GM18526 (cell line): ENCODE measurements around the gene ASTN2.

ENCODE experiments used
- POLR2A ChIP-seq: IDR thresholded peaks from 3 replicates; pipeline ENCODE4 v1.6.1; 2011; ENCODE audit not compliant: insufficient read length; ENCODE audit errors: extremely low read depth

Gene ASTN2

GRCh38 chr9:116952436-116952810 lies 462.4 kb downstream of the ASTN2 start:
- no peak for TF ChIP-seq POLR2A

- TF ChIP-seq POLR2A, result no peak
These were observed 463.0 kb downstream of the ASTN2 start for GRCh38 chr9:116951588-116952435.

- TF ChIP-seq POLR2A, result no peak
These were observed 469.0 kb downstream of the ASTN2 start for GRCh38 chr9:116945817-116946216.

- TF ChIP-seq POLR2A, result no peak
These were observed 469.9 kb downstream of the ASTN2 start for GRCh38 chr9:116944714-116945534.

GRCh38 chr9:116943970-116944369 lies 470.9 kb downstream of the ASTN2 start:
- TF ChIP-seq POLR2A, result no peak

GRCh38 chr9:116942593-116943061 lies 472.2 kb downstream of the ASTN2 start:
- TF ChIP-seq POLR2A, result no peak

GRCh38 chr9:116941266-116941665 lies 473.6 kb downstream of the ASTN2 start:
- TF ChIP-seq POLR2A, result no peak

GRCh38 chr9:116940614-116941215 lies 474.1 kb downstream of the ASTN2 start:
- no peak for TF ChIP-seq POLR2A

GRCh38 chr9:116939614-116940013 lies 475.2 kb downstream of the ASTN2 start:
- TF ChIP-seq POLR2A, result no peak

GRCh38 chr9:116939161-116939560 lies 475.7 kb downstream of the ASTN2 start:
- TF ChIP-seq POLR2A, result no peak

- no peak for TF ChIP-seq POLR2A
These were observed 477.5 kb downstream of the ASTN2 start for GRCh38 chr9:116937361-116937760.

GRCh38 chr9:116935149-116935897 lies 479.5 kb downstream of the ASTN2 start:
- TF ChIP-seq POLR2A, result no peak

- TF ChIP-seq POLR2A, result no peak
These were observed 480.7 kb downstream of the ASTN2 start for GRCh38 chr9:116934131-116934530.

GRCh38 chr9:116933251-116933650 lies 481.6 kb downstream of the ASTN2 start:
- no peak for TF ChIP-seq POLR2A

- TF ChIP-seq POLR2A, result no peak
These were observed 485.2 kb downstream of the ASTN2 start for GRCh38 chr9:116929621-116930020.
